Astrocyte of the cerebellum (primary cell): ENCODE measurements around the gene CAPN5.

Experiments used
- DNase-seq: peaks from one replicate; pipeline ENCODE4 v3.0.0-alpha.2; 2011; ENCODE audit warnings: low read depth
- H3K4me3 ChIP-seq: 2 replicates; pipeline ENCODE4 v1.5.1; 2011; ENCODE audit warnings: mild to moderate bottlenecking, low read depth, low read length, moderate library complexity
- CTCF ChIP-seq: IDR thresholded peaks from 2 replicates; pipeline ENCODE4 v1.5.1; 2012; ENCODE audit warnings: low read length, low read depth, moderate library complexity, mild to moderate bottlenecking; ENCODE audit errors: missing control alignments
- in situ Hi-C: cut with HindIII; loops from 2 replicates; pipeline ENCODE4 v1.10.0; 2017; ENCODE audit warnings: low sequenced_read_pairs

Gene CAPN5

GRCh38 chr11:77127920-77128691 is 61.3 kb downstream of the CAPN5 start, which contains the start of gene MYO7A:
MYO7A (plus strand) TSS chr11:77128246; CDS start chr11:77130635, 2,389 bp downstream.
- peak within 1 kb of the TSS; percentile 40 for H3K4me3 ChIP-seq
- no peak for DNase-seq
- TF ChIP-seq CTCF = no peak
- in situ Hi-C loops = no loop called here

- no peak overlapping the region for H3K4me3 ChIP-seq
- DNase-seq = no peak
- in situ Hi-C loops = no loop called here
- no peak for TF ChIP-seq CTCF
Measured at GRCh38 chr11:77129069-77129841, 62.5 kb downstream of the CAPN5 start.

- H3K4me3 ChIP-seq = no peak overlapping the region
- in situ Hi-C loops = no loop called here
- TF ChIP-seq CTCF = no peak
- DNase-seq = no peak
Measured at GRCh38 chr11:77129842-77130756, 63.3 kb downstream of the CAPN5 start.

GRCh38 chr11:77130763-77131513 is 64.2 kb downstream of the CAPN5 start:
- no peak overlapping the region for H3K4me3 ChIP-seq
- peak; percentile 31 for DNase-seq
- in situ Hi-C loops = no loop called here

GRCh38 chr11:77131560-77131959 is 64.8 kb downstream of the CAPN5 start:
- in situ Hi-C loops = no loop called here
- DNase-seq = no peak
- TF ChIP-seq CTCF = no peak
- no peak overlapping the region for H3K4me3 ChIP-seq

More at GRCh38 chr11:77130763-77131513, 64.2 kb downstream of the CAPN5 start:
- no peak for TF ChIP-seq CTCF
